Activated CD4-positive, alpha-beta T cell treated with anti-CD3 and anti-CD28 coated beads, Interleukin-2, Interleukin-4, amounts not matched to agents 100 ng/mL and 50 ng/mL, durations not matched to agents 16 hours and 8 hours (primary cell): ENCODE measurements around the gene AIF1L.
A peak's percentile ranks its signal among the peaks of the same experiment; 100 is the strongest.
"Not testable (repeated sequence)": the region's sequence is repeated elsewhere in the genome, so short reads cannot be mapped to it uniquely, and the experiment has no call there.

Experiments
- DNase-seq: peaks from one replicate; pipeline ENCODE4 v3.0.0-alpha.2; 2020; ENCODE audit warnings: low spot score

Gene AIF1L

GRCh38 chr9:131121346-131121745 lies 25.0 kb downstream of the AIF1L start:
- no peak for DNase-seq

- DNase-seq, result no peak
These were observed 25.8 kb downstream of the AIF1L start for GRCh38 chr9:131122158-131122557.

- no peak for DNase-seq
These were observed 28.6 kb downstream of the AIF1L start for GRCh38 chr9:131125038-131125287.

- DNase-seq, result peak; percentile 99
These were observed 29.1 kb downstream of the AIF1L start, which contains the start of gene NUP214 for GRCh38 chr9:131125288-131126058. NUP214 (plus strand) TSS chr9:131125586; CDS start chr9:131125705, 119 bp downstream.

- no peak for DNase-seq
These were observed 29.7 kb downstream of the AIF1L start for GRCh38 chr9:131126059-131126426.

GRCh38 chr9:131129183-131129582 lies 32.9 kb downstream of the AIF1L start:
- no peak for DNase-seq

GRCh38 chr9:131138676-131139075 lies 42.3 kb downstream of the AIF1L start:
- no peak for DNase-seq

GRCh38 chr9:131140112-131140511 lies 43.8 kb downstream of the AIF1L start:
- DNase-seq, result no peak

- no peak for DNase-seq
These were observed 44.2 kb downstream of the AIF1L start for GRCh38 chr9:131140550-131140949.

- no peak for DNase-seq
These were observed 45.8 kb downstream of the AIF1L start for GRCh38 chr9:131142160-131142559.

GRCh38 chr9:131144201-131144600 lies 47.9 kb downstream of the AIF1L start:
- no peak for DNase-seq

GRCh38 chr9:131145245-131145644 lies 48.9 kb downstream of the AIF1L start:
- DNase-seq, result no peak

GRCh38 chr9:131146186-131146585 lies 49.9 kb downstream of the AIF1L start:
- no peak for DNase-seq

- DNase-seq, result no peak
These were observed 51.9 kb downstream of the AIF1L start for GRCh38 chr9:131148276-131148675.

GRCh38 chr9:131148966-131149687 lies 52.8 kb downstream of the AIF1L start:
- DNase-seq, result no peak

- DNase-seq, result no peak
These were observed 53.3 kb downstream of the AIF1L start for GRCh38 chr9:131149688-131150053.

GRCh38 chr9:131153595-131153994 lies 57.3 kb downstream of the AIF1L start:
- no peak for DNase-seq

GRCh38 chr9:131158673-131159072 lies 62.3 kb downstream of the AIF1L start:
- not testable (repeated sequence) for DNase-seq

- DNase-seq, result no peak
These were observed 64.2 kb downstream of the AIF1L start for GRCh38 chr9:131160416-131161112.

- DNase-seq, result no peak
These were observed 65.3 kb downstream of the AIF1L start for GRCh38 chr9:131161585-131161984.

- no peak for DNase-seq
These were observed 66.6 kb downstream of the AIF1L start for GRCh38 chr9:131162886-131163285.

- DNase-seq, result no peak
These were observed 69.2 kb downstream of the AIF1L start for GRCh38 chr9:131165523-131165922.

- no peak for DNase-seq
These were observed 70.9 kb downstream of the AIF1L start for GRCh38 chr9:131167146-131167692.
